DOHH2 (cell line): ENCODE data around the gene KRTAP5-6.

Experiments used
- H3F3A ChIP-seq: fragments of 200-600 bp; sonication (generic), shearing (Covaris generic); 2 replicates; pipeline ENCODE4 v1.6.0; 2016; ENCODE audit warnings: antibody characterized with exemption, mild to moderate bottlenecking; ENCODE audit not compliant: control insufficient read depth, insufficient read depth
- H3K27ac ChIP-seq: fragments of 200-600 bp; sonication (generic); 2 replicates; pipeline ENCODE4 v1.5.1; 2014; ENCODE audit warnings: low read depth, mild to moderate bottlenecking, low read length, moderate library complexity
- H3K27me3 ChIP-seq: fragments of 200-600 bp; sonication (generic); 2 replicates; pipeline ENCODE4 v1.6.1; 2014; ENCODE audit warnings: mild to moderate bottlenecking, low read length, mixed read lengths; ENCODE audit not compliant: control insufficient read depth
- H3K36me3 ChIP-seq: fragments of 200-600 bp; sonication (generic); 2 replicates; pipeline ENCODE4 v1.6.1; 2014; ENCODE audit warnings: mild to moderate bottlenecking, low read length, moderate library complexity, mixed read lengths; ENCODE audit not compliant: control insufficient read depth
- H3K4me1 ChIP-seq: fragments of 200-600 bp; sonication (generic); 2 replicates; pipeline ENCODE4 v1.6.1; 2014; ENCODE audit warnings: mild to moderate bottlenecking, low read length, mixed read lengths; ENCODE audit not compliant: control insufficient read depth
- H3K4me2 ChIP-seq: fragments of 200-600 bp; sonication (generic); 2 replicates; pipeline ENCODE4 v1.6.0; 2014; ENCODE audit warnings: mild to moderate bottlenecking, low read length, moderate library complexity
- H3K4me3 ChIP-seq: fragments of 200-600 bp; sonication (generic); 2 replicates; pipeline ENCODE4 v1.5.1; 2014; ENCODE audit warnings: mild to moderate bottlenecking, low read length, mixed read lengths
- H3K79me2 ChIP-seq: fragments of 200-600 bp; sonication (generic); 2 replicates; pipeline ENCODE4 v1.6.1; 2014; ENCODE audit warnings: mild to moderate bottlenecking, low read length, mixed read lengths; ENCODE audit not compliant: control insufficient read depth
- H3K9me2 ChIP-seq: fragments of 200-600 bp; sonication (generic); replicated peaks from 2 replicates; pipeline ENCODE4 v1.6.1; 2014; ENCODE audit warnings: mild to moderate bottlenecking, low read length, mixed read lengths; ENCODE audit not compliant: control insufficient read depth
- H3K9me3 ChIP-seq: fragments of 200-600 bp; sonication (generic); 2 replicates; pipeline ENCODE4 v1.6.1; 2014; ENCODE audit warnings: antibody characterized with exemption, low read length, mixed read lengths; ENCODE audit not compliant: control insufficient read depth, insufficient read depth
- H4K20me1 ChIP-seq: fragments of 200-600 bp; sonication (generic); 2 replicates; pipeline ENCODE4 v1.6.0; 2014; ENCODE audit warnings: low read depth, mild to moderate bottlenecking, antibody characterized with exemption, low read length, moderate library complexity; ENCODE audit not compliant: control insufficient read depth, insufficient read depth
- CTCF ChIP-seq: fragments of 200-600 bp; sonication (generic); IDR thresholded peaks from one replicate; pipeline ENCODE4 v1.5.1; 2014; ENCODE audit warnings: antibody characterized with exemption, mild to moderate bottlenecking, low read depth, low read length; ENCODE audit not compliant: poor library complexity, severe bottlenecking
- EZH2phosphoT487 ChIP-seq: fragments of 200-600 bp; sonication (generic); IDR thresholded peaks from 2 replicates; pipeline ENCODE4 v1.6.1; 2017; ENCODE audit warnings: borderline replicate concordance, mild to moderate bottlenecking, antibody characterized with exemption, low read length, moderate library complexity, mixed read lengths

KRTAP5-6 gene

DNA sequence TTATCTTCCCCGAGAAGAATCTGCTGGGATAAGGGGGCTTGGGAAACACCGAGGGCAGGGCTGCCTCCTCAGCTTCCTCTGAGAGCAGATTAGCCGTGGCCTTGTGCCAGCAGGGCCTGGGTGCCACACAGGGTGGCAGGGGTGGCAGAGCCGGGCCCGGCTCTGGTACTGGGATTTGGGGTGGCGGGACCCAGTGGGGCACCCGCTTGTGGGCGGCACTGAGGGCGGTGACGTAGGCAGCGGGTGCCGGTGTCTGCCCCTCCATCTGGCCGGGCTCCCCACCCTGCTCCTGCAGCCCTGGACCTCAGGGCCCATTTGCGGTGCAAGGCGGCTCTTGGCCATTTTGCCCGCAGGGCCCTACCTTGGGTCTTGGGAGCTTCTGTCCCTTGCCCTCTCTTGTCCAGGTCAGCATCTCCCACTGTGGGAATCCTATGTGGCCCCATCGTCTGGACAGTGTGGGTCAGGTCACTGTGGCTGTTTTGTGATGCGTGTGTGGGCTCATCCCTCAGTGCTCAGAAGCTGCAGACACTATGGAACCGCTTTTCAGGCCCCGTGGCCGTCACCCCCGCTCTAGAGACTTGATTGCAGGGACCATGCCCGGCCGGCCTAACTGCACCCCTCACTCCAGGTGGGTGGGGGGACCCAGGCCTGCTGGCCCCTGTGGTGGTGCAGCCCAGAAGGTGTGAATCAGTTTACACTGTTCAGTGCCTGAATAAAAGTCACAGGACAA lies 29.7 kb upstream of the KRTAP5-6 start:
- no peak for TF ChIP-seq CTCF
- TF ChIP-seq EZH2phosphoT487, result no peak
- no peaks in the 10 kb centered on the region for H3K27me3 ChIP-seq
- no peaks in the 10 kb centered on the region for H3K79me2 ChIP-seq
- H3K4me3 ChIP-seq, result no peak overlapping the region
- no peaks in the 10 kb centered on the region for H3K36me3 ChIP-seq
- H3F3A ChIP-seq, result no peaks in the 10 kb centered on the region
- H3K27ac ChIP-seq, result no peak overlapping the region
- H3K4me1 ChIP-seq, result no peaks in the 10 kb centered on the region
- H3K4me2 ChIP-seq, result no peak overlapping the region
- H3K9me3 ChIP-seq, result no peaks in the 10 kb centered on the region
- H3K9me2 ChIP-seq, result no peaks in the 10 kb centered on the region
- H4K20me1 ChIP-seq, result no peaks in the 10 kb centered on the region

GRCh38 chr11:1667906-1668305 lies 29.1 kb upstream of the KRTAP5-6 start:
- Histone ChIP-seq H3K27me3 (no peaks in the 10 kb centered on the region), H3K27ac (no peak overlapping the region), H4K20me1 (no peaks in the 10 kb centered on the region), H3K4me1 (no peaks in the 10 kb centered on the region), H3F3A (no peaks in the 10 kb centered on the region), H3K9me2 (no peaks in the 10 kb centered on the region), H3K36me3 (no peaks in the 10 kb centered on the region), H3K79me2 (no peaks in the 10 kb centered on the region), H3K9me3 (no peaks in the 10 kb centered on the region), H3K4me3 (no peak overlapping the region), H3K4me2 (no peak overlapping the region)
- no peak for TF ChIP-seq EZH2phosphoT487
- no peak for TF ChIP-seq CTCF

DNA sequence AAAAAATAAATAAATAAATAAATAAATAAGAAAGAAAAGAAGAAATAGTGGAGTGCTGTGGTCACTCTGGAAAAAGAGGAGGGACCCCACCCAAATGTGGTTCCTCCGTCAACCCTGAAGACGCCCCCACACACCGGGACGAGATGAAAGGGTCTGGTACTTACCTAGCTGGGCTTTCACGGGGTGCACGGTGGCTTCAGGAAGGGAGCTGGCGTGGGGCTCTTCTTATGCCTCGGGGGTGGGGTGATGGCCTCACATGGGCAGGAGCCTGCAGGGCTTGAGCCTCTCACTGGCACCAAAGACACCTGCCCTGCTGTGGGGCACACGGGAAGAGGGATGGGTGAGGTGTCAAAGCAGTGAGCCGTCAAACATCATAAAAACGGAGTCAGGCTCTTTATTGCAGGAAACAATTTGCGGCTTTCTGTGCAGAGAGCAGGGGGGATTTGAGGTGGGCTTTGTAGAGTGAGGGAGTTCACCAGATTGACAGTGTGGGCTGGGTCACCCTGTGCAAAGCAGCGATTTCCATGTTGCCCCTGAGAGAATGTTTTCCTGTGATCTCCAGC lies 28.0 kb upstream of the KRTAP5-6 start:
- Histone ChIP-seq H3K4me3 (no peak overlapping the region), H3K27ac (no peak overlapping the region), H3K27me3 (no peaks in the 10 kb centered on the region), H3K4me1 (no peaks in the 10 kb centered on the region), H4K20me1 (no peaks in the 10 kb centered on the region), H3F3A (no peaks in the 10 kb centered on the region), H3K79me2 (no peaks in the 10 kb centered on the region), H3K36me3 (no peaks in the 10 kb centered on the region), H3K9me3 (no peaks in the 10 kb centered on the region), H3K4me2 (no peak overlapping the region), H3K9me2 (no peaks in the 10 kb centered on the region)
- no peak for TF ChIP-seq CTCF
